ENCODE results near the gene EPHB6.

Gene EPHB6

DNA sequence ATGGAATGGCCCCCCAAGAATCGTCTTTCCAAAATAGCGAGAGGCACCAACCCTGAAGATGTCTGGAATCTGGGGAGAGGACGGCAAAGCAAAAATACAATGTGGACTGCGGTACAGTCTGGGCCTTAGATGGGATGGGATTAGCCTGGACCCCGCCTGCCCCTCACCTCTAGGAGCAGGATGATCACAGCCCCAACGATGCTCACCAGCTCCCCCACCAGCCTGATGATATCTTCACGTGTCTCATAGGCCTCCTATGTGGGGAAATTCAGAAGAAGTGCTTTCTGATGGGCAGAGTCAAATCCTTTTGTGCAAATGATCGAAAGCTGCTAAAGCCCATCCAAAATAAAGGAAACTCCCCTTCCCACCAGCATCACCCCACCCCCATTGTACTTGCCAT is 60.4 kb downstream of the EPHB6 start:
- no peak for TF ChIP-seq ZBTB20 (tag by site-specific recombination; IDR thresholded peaks at IDR 0.05)
- TF ChIP-seq ZNF394 (tag by site-specific recombination; IDR thresholded peaks at IDR 0.05; ENCODE audit: borderline replicate concordance): no peak
- no peak for TF ChIP-seq ZNF202 (tag by site-specific recombination; IDR thresholded peaks at IDR 0.05; ENCODE audit: borderline replicate concordance)
- no peak for TF ChIP-seq ZNF292 (tag by site-specific recombination; IDR thresholded peaks at IDR 0.05; ENCODE audit: borderline replicate concordance, low read depth)
- POLR2A ChIA-PET: no interaction called here
- Histone ChIP-seq H3K4me1 (ENCODE audit: control insufficient read depth, insufficient read depth, low read length) (no peaks in the 10 kb centered on the region), H3K36me3 (ENCODE audit: control insufficient read depth in 2 of 2, insufficient read depth in 1 of 2, low read length in 2 of 2) (no peaks in the 10 kb centered on the region), H3K4me3 (ENCODE audit: low read depth, low read length) (no peak overlapping the region), H3K9me3 (ENCODE audit: control insufficient read depth, insufficient read depth, low read depth, low read length) (no peaks in the 10 kb centered on the region), H3K27ac (ENCODE audit: extremely low read depth, low read depth, low read length) (no peak overlapping the region)
- CTCF ChIA-PET: interaction anchor here (0.7 to 2.3 kb wide), 4 partner anchors 10 to 531 kb away, joined by 3 to 14 read pairs (median 6); no protein-coding TSS in a partner anchor

DNA sequence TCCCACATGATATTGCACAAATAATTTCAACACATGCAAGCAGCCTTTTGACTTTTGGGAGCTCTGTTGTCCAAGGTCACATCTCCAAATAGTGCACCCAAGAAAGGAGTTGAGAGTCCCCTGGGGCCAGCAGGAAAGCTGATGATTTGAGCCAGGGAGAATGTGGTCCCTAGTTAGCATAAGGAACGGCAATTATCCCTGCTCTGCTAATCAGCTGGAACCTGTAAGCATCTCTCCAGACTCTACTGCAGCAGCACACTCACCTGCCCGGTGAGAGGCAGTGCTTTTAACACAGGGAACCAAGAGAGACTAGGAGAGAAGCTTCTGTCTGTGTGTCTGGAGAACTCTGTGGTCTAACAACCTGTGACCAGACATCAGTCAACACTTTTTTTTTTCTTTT is 61.6 kb downstream of the EPHB6 start:
- Histone ChIP-seq H3K4me3 (ENCODE audit: low read depth, low read length) (no peak overlapping the region), H3K36me3 (ENCODE audit: control insufficient read depth in 2 of 2, insufficient read depth in 1 of 2, low read length in 2 of 2) (no peaks in the 10 kb centered on the region), H3K9me3 (ENCODE audit: control insufficient read depth, insufficient read depth, low read depth, low read length) (no peaks in the 10 kb centered on the region), H3K27ac (ENCODE audit: extremely low read depth, low read depth, low read length) (no peak overlapping the region), H3K4me1 (ENCODE audit: control insufficient read depth, insufficient read depth, low read length) (no peaks in the 10 kb centered on the region)
- TF ChIP-seq, protein P1, sequence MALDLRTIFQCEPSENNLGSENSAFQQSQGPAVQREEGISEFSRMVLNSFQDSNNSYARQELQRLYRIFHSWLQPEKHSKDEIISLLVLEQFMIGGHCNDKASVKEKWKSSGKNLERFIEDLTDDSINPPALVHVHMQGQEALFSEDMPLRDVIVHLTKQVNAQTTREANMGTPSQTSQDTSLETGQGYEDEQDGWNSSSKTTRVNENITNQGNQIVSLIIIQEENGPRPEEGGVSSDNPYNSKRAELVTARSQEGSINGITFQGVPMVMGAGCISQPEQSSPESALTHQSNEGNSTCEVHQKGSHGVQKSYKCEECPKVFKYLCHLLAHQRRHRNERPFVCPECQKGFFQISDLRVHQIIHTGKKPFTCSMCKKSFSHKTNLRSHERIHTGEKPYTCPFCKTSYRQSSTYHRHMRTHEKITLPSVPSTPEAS (tag by site-specific recombination; IDR thresholded peaks at IDR 0.05): no peak
- no peak for TF ChIP-seq GLI2 (tag by site-specific recombination; IDR thresholded peaks at IDR 0.05; ENCODE audit: borderline replicate concordance, low read depth)
- TF ChIP-seq ZNF707 (tag by site-specific recombination; IDR thresholded peaks at IDR 0.05): no peak
- no peak for TF ChIP-seq EGR2 (tag by site-specific recombination; IDR thresholded peaks at IDR 0.05; ENCODE audit: low read depth)
- TF ChIP-seq ZNF610 (tag by site-specific recombination; IDR thresholded peaks at IDR 0.05; ENCODE audit: borderline replicate concordance): no peak
- no peak for TF ChIP-seq ZNF600 (tag by site-specific recombination; IDR thresholded peaks at IDR 0.05)
- no peak for TF ChIP-seq ZNF585B (tag by site-specific recombination; IDR thresholded peaks at IDR 0.05)
- TF ChIP-seq ZNF843 (tag by site-specific recombination; IDR thresholded peaks at IDR 0.05): no peak
- TF ChIP-seq ZNF302 (tag by site-specific recombination; IDR thresholded peaks at IDR 0.05; ENCODE audit: low read depth): no peak
- ChIA-PET POLR2A (interaction anchor here (0.6 kb wide), 1 partner anchor 392 kb away, joined by 3 read pairs; no protein-coding TSS in a partner anchor), CTCF (interaction anchor here (0.7 to 2.3 kb wide), 5 partner anchors 9 to 298 kb away, joined by 3 to 14 read pairs (median 4); partner anchors contain the start of gene TRPV5)

DNA sequence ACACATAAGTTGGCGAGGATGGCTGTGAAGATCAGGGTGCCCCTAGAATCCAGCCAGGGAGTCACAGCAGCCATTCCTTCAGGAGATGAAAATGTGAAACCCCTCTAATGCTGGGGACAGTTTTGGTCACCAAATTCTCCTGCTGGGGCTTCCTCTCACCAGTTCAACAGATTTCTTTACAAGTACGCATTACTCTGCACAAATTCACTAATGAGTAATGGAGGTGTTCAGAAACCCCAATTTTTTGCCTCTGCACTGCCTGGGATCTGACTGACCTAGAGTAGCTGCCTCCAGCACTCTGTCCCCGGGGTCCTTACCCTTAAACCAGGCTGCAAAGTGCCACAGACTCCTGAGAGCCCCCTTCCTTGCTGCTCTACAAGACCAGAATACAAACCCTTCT is 62.6 kb downstream of the EPHB6 start:
- H3K4me1 ChIP-seq (ENCODE audit: control insufficient read depth, insufficient read depth, low read length): no peaks in the 10 kb centered on the region
- POLR2A ChIA-PET: no interaction called here
- H3K4me3 ChIP-seq (ENCODE audit: low read depth, low read length): no peak overlapping the region
- TF ChIP-seq ZNF670 (tag by site-specific recombination; IDR thresholded peaks at IDR 0.05; ENCODE audit: low read depth) (no peak), ZNF791 (tag by site-specific recombination; IDR thresholded peaks at IDR 0.05) (no peak), ZNF394 (tag by site-specific recombination; IDR thresholded peaks at IDR 0.05; ENCODE audit: borderline replicate concordance) (no peak), ZIC2 (tag by site-specific recombination; IDR thresholded peaks at IDR 0.05) (no peak), ZNF133 (tag by site-specific recombination; IDR thresholded peaks at IDR 0.05) (no peak), ZNF529 (tag by site-specific recombination; IDR thresholded peaks at IDR 0.05; ENCODE audit: insufficient replicate concordance) (no peak), BCL11A (tag by site-specific recombination; IDR thresholded peaks at IDR 0.05; ENCODE audit: low read depth) (no peak), ZNF510 (tag by site-specific recombination; IDR thresholded peaks at IDR 0.05; ENCODE audit: insufficient replicate concordance) (no peak), OSR2 (tag by site-specific recombination; IDR thresholded peaks at IDR 0.05) (no peak), ZNF629 (tag by site-specific recombination; IDR thresholded peaks at IDR 0.05) (no peak), ZNF623 (tag by site-specific recombination; IDR thresholded peaks at IDR 0.05) (no peak)
- TF ChIP-seq, protein P2, sequence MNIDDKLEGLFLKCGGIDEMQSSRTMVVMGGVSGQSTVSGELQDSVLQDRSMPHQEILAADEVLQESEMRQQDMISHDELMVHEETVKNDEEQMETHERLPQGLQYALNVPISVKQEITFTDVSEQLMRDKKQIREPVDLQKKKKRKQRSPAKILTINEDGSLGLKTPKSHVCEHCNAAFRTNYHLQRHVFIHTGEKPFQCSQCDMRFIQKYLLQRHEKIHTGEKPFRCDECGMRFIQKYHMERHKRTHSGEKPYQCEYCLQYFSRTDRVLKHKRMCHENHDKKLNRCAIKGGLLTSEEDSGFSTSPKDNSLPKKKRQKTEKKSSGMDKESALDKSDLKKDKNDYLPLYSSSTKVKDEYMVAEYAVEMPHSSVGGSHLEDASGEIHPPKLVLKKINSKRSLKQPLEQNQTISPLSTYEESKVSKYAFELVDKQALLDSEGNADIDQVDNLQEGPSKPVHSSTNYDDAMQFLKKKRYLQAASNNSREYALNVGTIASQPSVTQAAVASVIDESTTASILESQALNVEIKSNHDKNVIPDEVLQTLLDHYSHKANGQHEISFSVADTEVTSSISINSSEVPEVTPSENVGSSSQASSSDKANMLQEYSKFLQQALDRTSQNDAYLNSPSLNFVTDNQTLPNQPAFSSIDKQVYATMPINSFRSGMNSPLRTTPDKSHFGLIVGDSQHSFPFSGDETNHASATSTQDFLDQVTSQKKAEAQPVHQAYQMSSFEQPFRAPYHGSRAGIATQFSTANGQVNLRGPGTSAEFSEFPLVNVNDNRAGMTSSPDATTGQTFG (tag by site-specific recombination; IDR thresholded peaks at IDR 0.05; ENCODE audit: borderline replicate concordance): no peak
- no peaks in the 10 kb centered on the region for H3K9me3 ChIP-seq (ENCODE audit: control insufficient read depth, insufficient read depth, low read depth, low read length)
- CTCF ChIA-PET: no interaction called here
- H3K27ac ChIP-seq (ENCODE audit: extremely low read depth, low read depth, low read length): no peak overlapping the region
- H3K36me3 ChIP-seq (ENCODE audit: control insufficient read depth in 2 of 2, insufficient read depth in 1 of 2, low read length in 2 of 2): no peaks in the 10 kb centered on the region
